ENCODE data around the gene DUS4L. TPM values are rescaled to one million over a fixed set of nuclear protein-coding genes. Genes with fewer than 3 reads are reported as not detected.

Gene DUS4L
- total RNA-seq, 1 experiment from 2014 or later, result 9.1 TPM

GRCh38 chr7:107600816-107601215 lies 37.0 kb downstream of the DUS4L start:
- CTCF ChIA-PET, result interaction anchor here (0.7 kb wide), 1 partner anchor 61 kb away, joined by 3 read pairs; no protein-coding TSS in a partner anchor

GRCh38 chr7:107605218-107605815 lies 41.5 kb downstream of the DUS4L start:
- intact Hi-C loops (cut with micrococcal nuclease; ENCODE audit: unreplicated experiment), result no loop called here

More at GRCh38 chr7:107600816-107601215, 37.0 kb downstream of the DUS4L start:
- Histone ChIP-seq H3K27me3 (ENCODE audit: control insufficient read depth, insufficient read depth, low read length) (no peaks in the 10 kb centered on the region), H3K4me1 (ENCODE audit: control insufficient read depth, insufficient read depth, low read length) (no peaks in the 10 kb centered on the region), H3K9me3 (ENCODE audit: control insufficient read depth, insufficient read depth, low read depth, low read length) (no peaks in the 10 kb centered on the region), H3K36me3 (ENCODE audit: control insufficient read depth, insufficient read depth, low read length) (peaks cover 26% of the 10 kb centered on the region), H3K27ac (ENCODE audit: low read length) (no peak overlapping the region), H3K4me3 (ENCODE audit: low read depth in 2 of 2, low read length in 2 of 2) (no peak overlapping the region)
- intact Hi-C loops (cut with micrococcal nuclease; ENCODE audit: unreplicated experiment) (no loop called here), in situ Hi-C loops (cut with HindIII; ENCODE audit: low pct_unique_long_range_greater_than_20kb, low sequenced_read_pairs) (no loop called here)
- DNase-seq (ENCODE audit: low read depth, low spot score) (no peak), ATAC-seq (no peak)
- no TSS peak for BruUV-seq (replicated peaks)
- POLR2A ChIA-PET, result no interaction called here
- no peak for TF ChIP-seq CTCF (IDR thresholded peaks at IDR 0.05)
- TF ChIP-seq TCF7L2 (IDR thresholded peaks at IDR 0.05; ENCODE audit: low read depth, low read length), result no peak
- no peak for TF ChIP-seq SIN3A (IDR thresholded peaks at IDR 0.05; ENCODE audit: borderline replicate concordance, insufficient read depth, low read depth, low read length)

More at GRCh38 chr7:107605218-107605815, 41.5 kb downstream of the DUS4L start:
- TF ChIP-seq TCF7L2 (IDR thresholded peaks at IDR 0.05; ENCODE audit: low read depth, low read length), result no peak
- TF ChIP-seq POLR2AphosphoS5 (IDR thresholded peaks at IDR 0.05; ENCODE audit: low read depth, low read length), result no peak
- no peak for TF ChIP-seq CTCF (IDR thresholded peaks at IDR 0.05)
- TF ChIP-seq SIN3A (IDR thresholded peaks at IDR 0.05; ENCODE audit: borderline replicate concordance, insufficient read depth, low read depth, low read length), result no peak
- no peak for TF ChIP-seq REST (IDR thresholded peaks at IDR 0.05; ENCODE audit: insufficient read depth in 1 of 2, low read depth in 2 of 2, low read length in 1 of 2)
- Histone ChIP-seq H3K36me3 (ENCODE audit: control insufficient read depth, insufficient read depth, low read length) (peaks cover 16% of the 10 kb centered on the region), H3K4me1 (ENCODE audit: control insufficient read depth, insufficient read depth, low read length) (no peaks in the 10 kb centered on the region), H3K27ac (ENCODE audit: low read length) (no peak overlapping the region), H3K4me3 (ENCODE audit: low read depth in 2 of 2, low read length in 2 of 2) (no peak overlapping the region), H3K27me3 (ENCODE audit: control insufficient read depth, insufficient read depth, low read length) (no peaks in the 10 kb centered on the region), H3K9me3 (ENCODE audit: control insufficient read depth, insufficient read depth, low read depth, low read length) (no peaks in the 10 kb centered on the region)
- in situ Hi-C loops (cut with HindIII; ENCODE audit: low pct_unique_long_range_greater_than_20kb, low sequenced_read_pairs), result no loop called here
- ATAC-seq, result no peak
- no TSS peak for BruUV-seq (replicated peaks)
- POLR2A ChIA-PET, result no interaction called here
- no peak for DNase-seq (ENCODE audit: low read depth, low spot score)
- CTCF ChIA-PET, result no interaction called here
